ENCODE results near the gene STRBP. TPM values are rescaled to one million over a fixed set of nuclear protein-coding genes. Genes with fewer than 3 reads are reported as not detected.

Gene STRBP
- total RNA-seq, 4 donors from 2014 or later = 10.6 to 18.4 (median 14.5) TPM

DNA sequence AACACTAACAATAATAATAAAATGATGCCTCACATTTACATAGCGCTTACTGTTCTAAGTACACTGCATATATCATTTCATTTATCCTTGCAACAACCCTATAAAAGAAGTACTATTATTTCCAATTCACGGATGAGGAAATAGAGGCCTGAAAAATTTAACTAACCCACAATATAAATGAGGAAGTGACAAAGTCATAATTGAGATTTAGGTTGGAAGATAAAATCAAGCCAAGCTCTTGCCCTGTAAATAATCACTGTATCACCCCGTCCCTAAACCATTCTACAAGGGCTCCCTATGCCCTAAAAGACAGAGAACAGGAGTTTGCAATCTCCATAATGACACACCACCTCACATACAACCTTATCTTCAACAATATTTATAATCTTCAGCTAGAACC is 49.6 kb downstream of the STRBP start:
- H3K9me3 ChIP-seq = no peaks in the 10 kb centered on the region
- H3K4me1 ChIP-seq = peaks cover 7% of the 10 kb centered on the region
- no peak for TF ChIP-seq POLR2AphosphoS5 (IDR thresholded peaks at IDR 0.05)
- TF ChIP-seq POLR2A (IDR thresholded peaks at IDR 0.05) = no peak
- TF ChIP-seq, protein P1, sequence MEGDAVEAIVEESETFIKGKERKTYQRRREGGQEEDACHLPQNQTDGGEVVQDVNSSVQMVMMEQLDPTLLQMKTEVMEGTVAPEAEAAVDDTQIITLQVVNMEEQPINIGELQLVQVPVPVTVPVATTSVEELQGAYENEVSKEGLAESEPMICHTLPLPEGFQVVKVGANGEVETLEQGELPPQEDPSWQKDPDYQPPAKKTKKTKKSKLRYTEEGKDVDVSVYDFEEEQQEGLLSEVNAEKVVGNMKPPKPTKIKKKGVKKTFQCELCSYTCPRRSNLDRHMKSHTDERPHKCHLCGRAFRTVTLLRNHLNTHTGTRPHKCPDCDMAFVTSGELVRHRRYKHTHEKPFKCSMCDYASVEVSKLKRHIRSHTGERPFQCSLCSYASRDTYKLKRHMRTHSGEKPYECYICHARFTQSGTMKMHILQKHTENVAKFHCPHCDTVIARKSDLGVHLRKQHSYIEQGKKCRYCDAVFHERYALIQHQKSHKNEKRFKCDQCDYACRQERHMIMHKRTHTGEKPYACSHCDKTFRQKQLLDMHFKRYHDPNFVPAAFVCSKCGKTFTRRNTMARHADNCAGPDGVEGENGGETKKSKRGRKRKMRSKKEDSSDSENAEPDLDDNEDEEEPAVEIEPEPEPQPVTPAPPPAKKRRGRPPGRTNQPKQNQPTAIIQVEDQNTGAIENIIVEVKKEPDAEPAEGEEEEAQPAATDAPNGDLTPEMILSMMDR (IDR thresholded peaks at IDR 0.05) = no peak
- H3K36me3 ChIP-seq = no peaks in the 10 kb centered on the region
- no peak overlapping the region for H3K4me3 ChIP-seq
- WGBS = 66% methylated on average over 3 of the region's 3 CpGs
- no peak for DNase-seq (ENCODE audit: low spot score in 2 of 2)
- H3K27me3 ChIP-seq = no peaks in the 10 kb centered on the region
- no peak overlapping the region for H3K27ac ChIP-seq

DNA sequence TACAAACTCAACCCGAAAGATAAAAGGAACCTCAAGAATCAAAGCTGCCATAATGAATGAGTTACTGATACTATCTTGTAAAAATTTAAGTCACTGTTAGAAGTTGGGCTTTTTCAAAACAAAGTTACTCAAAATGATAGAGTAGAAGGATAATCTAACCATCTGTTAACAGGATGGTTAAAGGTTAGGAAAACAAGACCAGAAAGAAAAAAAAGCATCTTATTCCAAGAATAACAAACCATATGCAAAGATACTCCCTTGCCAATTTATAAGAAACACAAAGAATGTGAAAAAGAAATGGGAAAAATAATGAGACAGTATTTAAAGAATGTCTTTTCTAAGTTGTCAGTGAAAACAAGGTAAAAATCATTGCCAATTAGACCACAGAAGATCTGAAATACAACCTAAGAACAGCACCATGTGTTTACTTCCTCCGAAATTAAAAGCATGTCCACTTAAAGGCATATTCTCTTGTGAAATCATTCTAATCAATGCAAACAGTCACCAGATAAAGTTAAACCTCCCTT is 51.2 kb downstream of the STRBP start:
- WGBS = 47% methylated on average over 2 of the region's 2 CpGs
- H3K4me1 ChIP-seq = peaks cover 7% of the 10 kb centered on the region
- no peaks in the 10 kb centered on the region for H3K36me3 ChIP-seq
- H3K4me3 ChIP-seq = no peak overlapping the region
- no peaks in the 10 kb centered on the region for H3K9me3 ChIP-seq
- DNase-seq (ENCODE audit: low spot score in 2 of 2) = no peak
- TF ChIP-seq POLR2A (IDR thresholded peaks at IDR 0.05) (no peak), POLR2AphosphoS5 (IDR thresholded peaks at IDR 0.05) (no peak), EP300 (IDR thresholded peaks at IDR 0.05) (no peak)
- TF ChIP-seq, protein P1 (IDR thresholded peaks at IDR 0.05) = no peak
- H3K27ac ChIP-seq = no peak overlapping the region
- H3K27me3 ChIP-seq = no peaks in the 10 kb centered on the region

DNA sequence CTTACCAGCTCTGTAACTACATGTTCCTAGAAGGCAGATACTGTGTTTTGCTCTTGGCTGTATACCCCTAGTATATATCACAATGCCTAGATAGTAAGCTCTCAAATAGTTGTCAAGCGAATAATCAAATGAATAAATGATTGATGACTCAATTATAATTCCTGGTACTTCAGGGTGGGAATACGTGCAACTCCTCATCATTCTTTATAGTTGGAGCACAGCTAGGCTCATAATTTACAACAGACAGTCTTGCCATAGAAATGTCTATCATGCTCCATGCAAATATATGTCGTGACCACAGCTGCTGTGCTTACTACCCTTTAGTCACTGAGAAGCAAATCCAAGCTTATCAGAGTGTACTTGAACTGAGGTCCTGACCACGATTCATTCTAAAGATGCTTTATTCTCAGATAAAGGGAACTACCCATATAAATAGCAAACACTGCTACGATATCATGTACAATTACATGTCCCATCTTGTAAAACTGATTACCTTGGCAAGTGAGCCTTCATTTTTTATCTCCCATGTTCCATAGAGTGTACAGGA is 52.1 kb downstream of the STRBP start:
- TF ChIP-seq EP300 (IDR thresholded peaks at IDR 0.05) (no peak), POLR2AphosphoS5 (IDR thresholded peaks at IDR 0.05) (no peak), POLR2A (IDR thresholded peaks at IDR 0.05) (no peak)
- TF ChIP-seq, protein P1 (IDR thresholded peaks at IDR 0.05) = no peak
- Histone ChIP-seq H3K27me3 (no peaks in the 10 kb centered on the region), H3K27ac (no peak overlapping the region), H3K9me3 (no peaks in the 10 kb centered on the region), H3K4me3 (no peak overlapping the region), H3K4me1 (peaks cover 7% of the 10 kb centered on the region), H3K36me3 (no peaks in the 10 kb centered on the region)
- WGBS = 61% methylated on average over 5 of the region's 5 CpGs
- no peak for DNase-seq (ENCODE audit: low spot score in 2 of 2)

DNA sequence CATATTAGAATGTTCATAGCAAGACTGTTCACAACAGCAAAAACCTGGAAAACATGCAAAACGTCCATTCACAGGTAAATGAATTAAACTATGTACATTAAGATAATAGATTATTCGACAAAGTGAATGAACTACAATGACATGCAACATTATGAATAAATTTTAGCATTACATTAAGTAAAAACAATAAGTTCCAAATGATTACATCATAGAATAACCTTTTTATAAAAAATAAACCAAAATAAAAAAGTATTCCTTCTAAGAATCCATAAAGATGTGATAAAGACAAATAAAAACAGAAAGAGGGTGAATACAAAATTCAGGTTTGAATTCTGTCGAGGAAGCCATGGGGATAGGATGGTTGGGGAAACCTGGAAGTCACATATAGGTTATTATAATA is 57.3 kb downstream of the STRBP start:
- WGBS = 95% methylated on average over 3 of the region's 3 CpGs

DNA sequence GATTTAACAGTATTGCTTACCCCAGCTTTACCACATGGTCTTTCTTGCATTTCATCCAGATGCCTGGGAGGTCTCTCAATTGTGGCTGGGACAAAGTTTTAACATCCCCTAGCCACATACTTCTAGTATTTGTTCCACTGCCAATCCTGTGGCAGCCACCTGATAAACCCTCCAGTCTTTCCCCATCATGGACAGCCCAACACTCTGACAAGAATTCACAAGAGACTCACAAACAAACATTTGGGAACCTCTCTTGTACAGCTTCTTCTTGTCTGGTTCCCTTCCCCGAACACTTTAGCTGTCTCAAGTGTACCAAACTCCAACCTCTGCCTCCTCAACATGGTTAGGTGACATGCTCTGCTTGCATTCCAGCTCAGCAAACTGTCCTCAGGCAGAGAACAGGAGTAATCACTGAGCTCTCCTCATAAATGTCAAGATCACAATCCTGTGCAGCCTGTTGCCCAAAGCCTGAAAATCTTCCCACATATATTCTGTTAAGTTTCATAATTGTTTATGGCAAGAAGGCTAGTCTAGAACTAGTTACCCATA is 59.7 kb downstream of the STRBP start:
- no peaks in the 10 kb centered on the region for H3K27me3 ChIP-seq
- WGBS = 78% methylated on average over 1 of the region's 1 CpG
- no peak overlapping the region for H3K27ac ChIP-seq
- no peaks in the 10 kb centered on the region for H3K9me3 ChIP-seq
- no peaks in the 10 kb centered on the region for H3K4me1 ChIP-seq
- no peak overlapping the region for H3K4me3 ChIP-seq
- no peak for DNase-seq (ENCODE audit: low spot score in 2 of 2)
- H3K36me3 ChIP-seq = no peaks in the 10 kb centered on the region
- TF ChIP-seq EP300 (IDR thresholded peaks at IDR 0.05) = no peak
- TF ChIP-seq, protein P1 (IDR thresholded peaks at IDR 0.05) = no peak
- no peak for TF ChIP-seq POLR2A (IDR thresholded peaks at IDR 0.05)
- no peak for TF ChIP-seq POLR2AphosphoS5 (IDR thresholded peaks at IDR 0.05)

More for the DNA sequence above, 57.3 kb downstream of the STRBP start:
- no peak for DNase-seq (ENCODE audit: low spot score in 2 of 2)
- H3K9me3 ChIP-seq = no peaks in the 10 kb centered on the region
- no peaks in the 10 kb centered on the region for H3K27me3 ChIP-seq
- H3K36me3 ChIP-seq = no peaks in the 10 kb centered on the region
- TF ChIP-seq POLR2A (IDR thresholded peaks at IDR 0.05) (no peak), EP300 (IDR thresholded peaks at IDR 0.05) (no peak)
- peaks cover under 1% of the 10 kb centered on the region for H3K4me1 ChIP-seq
- no peak overlapping the region for H3K27ac ChIP-seq
- no peak overlapping the region for H3K4me3 ChIP-seq

All from suprapubic skin (tissue), 4 donors.